GM10266 (cell line): ENCODE data around the gene TMEM127.

Experiments used
- DNase-seq: peaks from one replicate; pipeline ENCODE4 v3.0.0; 2012; ENCODE audit errors: extremely low spot score
- TF ChIP-seq, protein P1 (sequence below): IDR thresholded peaks from 2 replicates; pipeline ENCODE4 v1.5.1; 2012; ENCODE audit warnings: mild to moderate bottlenecking, low read depth; ENCODE audit not compliant: control insufficient read depth, insufficient read depth; ENCODE audit errors: missing control alignments

TMEM127 gene

GRCh38 chr2:96253006-96253405, 12.8 kb downstream of the TMEM127 start:
- TF ChIP-seq, protein P1, sequence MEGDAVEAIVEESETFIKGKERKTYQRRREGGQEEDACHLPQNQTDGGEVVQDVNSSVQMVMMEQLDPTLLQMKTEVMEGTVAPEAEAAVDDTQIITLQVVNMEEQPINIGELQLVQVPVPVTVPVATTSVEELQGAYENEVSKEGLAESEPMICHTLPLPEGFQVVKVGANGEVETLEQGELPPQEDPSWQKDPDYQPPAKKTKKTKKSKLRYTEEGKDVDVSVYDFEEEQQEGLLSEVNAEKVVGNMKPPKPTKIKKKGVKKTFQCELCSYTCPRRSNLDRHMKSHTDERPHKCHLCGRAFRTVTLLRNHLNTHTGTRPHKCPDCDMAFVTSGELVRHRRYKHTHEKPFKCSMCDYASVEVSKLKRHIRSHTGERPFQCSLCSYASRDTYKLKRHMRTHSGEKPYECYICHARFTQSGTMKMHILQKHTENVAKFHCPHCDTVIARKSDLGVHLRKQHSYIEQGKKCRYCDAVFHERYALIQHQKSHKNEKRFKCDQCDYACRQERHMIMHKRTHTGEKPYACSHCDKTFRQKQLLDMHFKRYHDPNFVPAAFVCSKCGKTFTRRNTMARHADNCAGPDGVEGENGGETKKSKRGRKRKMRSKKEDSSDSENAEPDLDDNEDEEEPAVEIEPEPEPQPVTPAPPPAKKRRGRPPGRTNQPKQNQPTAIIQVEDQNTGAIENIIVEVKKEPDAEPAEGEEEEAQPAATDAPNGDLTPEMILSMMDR, result no peak

GRCh38 chr2:96252526-96252925, 13.3 kb downstream of the TMEM127 start:
- TF ChIP-seq, protein P1, result no peak
- no peak for DNase-seq

More at GRCh38 chr2:96253006-96253405, 12.8 kb downstream of the TMEM127 start:
- DNase-seq, result no peak

DNA sequence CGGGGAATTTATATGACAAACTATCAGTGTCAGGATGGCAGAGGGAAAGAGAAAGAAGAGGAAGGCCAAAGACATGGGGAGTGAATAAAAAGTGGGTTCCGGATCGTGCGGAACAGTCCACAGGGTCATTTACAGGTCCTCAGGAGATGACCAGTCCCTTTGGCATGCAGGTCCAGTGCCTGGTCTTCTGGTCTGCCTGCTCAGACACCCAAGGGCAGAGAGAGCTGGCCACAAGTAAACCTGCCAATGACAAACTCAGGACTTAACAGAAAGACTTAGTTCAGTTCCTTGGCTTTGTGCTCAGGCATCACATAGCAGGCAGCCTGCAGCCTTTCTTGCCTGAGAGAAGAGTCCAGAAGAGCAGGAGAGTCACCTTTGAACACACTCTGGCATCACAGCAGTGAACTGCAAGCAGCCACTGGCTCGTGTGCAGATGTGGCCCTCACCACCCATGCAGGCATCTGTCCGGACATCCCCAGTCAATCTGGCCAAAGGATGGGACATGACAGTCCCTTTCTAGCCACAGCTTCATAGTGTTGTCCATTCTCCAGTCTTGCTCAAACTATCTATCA, 14.0 kb downstream of the TMEM127 start:
- no peak for DNase-seq
- TF ChIP-seq, protein P1, result no peak

- TF ChIP-seq, protein P1, result no peak
Measured at GRCh38 chr2:96250188-96250587, 15.6 kb downstream of the TMEM127 start.

DNA sequence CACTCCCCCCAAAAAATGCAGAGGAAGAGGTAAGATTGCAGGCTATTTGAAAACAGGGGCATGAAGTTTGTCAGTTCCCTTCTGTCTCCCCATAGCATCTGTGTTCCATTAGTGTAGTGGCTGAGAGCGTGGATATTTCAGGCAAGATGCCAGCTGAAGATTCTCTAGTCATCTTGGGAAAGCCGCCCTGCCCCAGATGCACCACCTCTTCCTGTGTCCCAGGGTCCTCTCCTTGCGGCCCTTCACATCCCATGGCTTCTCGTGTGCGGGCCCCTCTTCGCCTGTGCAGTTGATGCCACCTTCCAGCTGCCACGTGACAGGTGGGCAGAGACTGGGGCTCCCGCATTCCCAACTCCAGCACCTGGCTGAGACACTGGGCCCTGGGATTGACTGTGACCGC, 16.1 kb downstream of the TMEM127 start:
- TF ChIP-seq, protein P1, result no peak
- DNase-seq, result no peak

More at GRCh38 chr2:96250188-96250587, 15.6 kb downstream of the TMEM127 start:
- no peak for DNase-seq

GRCh38 chr2:96248624-96249023, 17.2 kb downstream of the TMEM127 start:
- TF ChIP-seq, protein P1, result no peak
- no peak for DNase-seq

DNA sequence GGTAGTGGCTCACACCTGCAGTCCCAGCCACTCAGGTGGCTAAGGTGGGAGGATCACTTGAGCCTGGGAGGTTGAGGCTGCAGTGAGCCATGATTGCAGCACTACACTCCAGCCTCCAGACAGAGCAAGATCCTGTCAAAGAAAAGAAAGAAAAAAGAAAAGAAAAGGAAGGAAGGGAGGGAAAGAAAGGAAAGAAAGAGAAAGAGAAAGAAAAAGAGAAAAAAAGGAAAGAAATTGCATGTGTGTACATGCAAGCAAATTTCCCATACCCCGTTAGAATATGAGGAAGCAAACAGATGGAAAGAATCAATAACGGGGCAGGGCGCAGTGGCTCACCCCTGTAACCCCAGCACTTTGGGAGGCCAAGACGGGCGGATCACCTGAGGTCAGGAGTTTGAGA, 17.9 kb downstream of the TMEM127 start:
- TF ChIP-seq, protein P1, result no peak
- no peak for DNase-seq
